ENCODE measurements around the gene SIPA1L3. TPM values are rescaled to one million over a fixed set of nuclear protein-coding genes. Genes with fewer than 3 reads are reported as not detected.

The SIPA1L3 gene
- total RNA-seq, 3 donors from 2014 or later, result 9.6 to 29.8 (median 28.5) TPM

DNA sequence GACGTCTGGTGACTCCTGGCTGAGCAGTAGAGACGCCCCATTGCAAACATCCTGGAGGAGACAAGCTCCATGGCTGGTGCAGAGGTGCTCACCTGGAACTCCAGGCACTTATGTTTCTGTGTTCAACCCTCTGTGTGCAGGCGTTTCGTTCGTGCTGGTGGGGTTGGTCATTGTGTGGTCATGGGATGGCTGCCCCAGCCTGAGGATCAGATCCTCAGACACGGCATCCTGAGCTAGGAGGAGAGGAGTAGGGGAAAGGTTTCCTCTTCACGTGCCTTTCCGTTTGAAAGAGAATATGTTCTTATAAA lies 87.8 kb downstream of the SIPA1L3 start:
- H3K36me3 ChIP-seq, result no peaks in the 10 kb centered on the region
- H3K9me3 ChIP-seq, result no peaks in the 10 kb centered on the region
- no peak for DNase-seq (ENCODE audit: low spot score in 2 of 2)
- no peak overlapping the region for H3K4me3 ChIP-seq
- H3K27me3 ChIP-seq, result no peaks in the 10 kb centered on the region
- TF ChIP-seq POLR2AphosphoS5 (IDR thresholded peaks at IDR 0.05) (no peak), POLR2A (IDR thresholded peaks at IDR 0.05) (no peak)
- TF ChIP-seq, protein P1, sequence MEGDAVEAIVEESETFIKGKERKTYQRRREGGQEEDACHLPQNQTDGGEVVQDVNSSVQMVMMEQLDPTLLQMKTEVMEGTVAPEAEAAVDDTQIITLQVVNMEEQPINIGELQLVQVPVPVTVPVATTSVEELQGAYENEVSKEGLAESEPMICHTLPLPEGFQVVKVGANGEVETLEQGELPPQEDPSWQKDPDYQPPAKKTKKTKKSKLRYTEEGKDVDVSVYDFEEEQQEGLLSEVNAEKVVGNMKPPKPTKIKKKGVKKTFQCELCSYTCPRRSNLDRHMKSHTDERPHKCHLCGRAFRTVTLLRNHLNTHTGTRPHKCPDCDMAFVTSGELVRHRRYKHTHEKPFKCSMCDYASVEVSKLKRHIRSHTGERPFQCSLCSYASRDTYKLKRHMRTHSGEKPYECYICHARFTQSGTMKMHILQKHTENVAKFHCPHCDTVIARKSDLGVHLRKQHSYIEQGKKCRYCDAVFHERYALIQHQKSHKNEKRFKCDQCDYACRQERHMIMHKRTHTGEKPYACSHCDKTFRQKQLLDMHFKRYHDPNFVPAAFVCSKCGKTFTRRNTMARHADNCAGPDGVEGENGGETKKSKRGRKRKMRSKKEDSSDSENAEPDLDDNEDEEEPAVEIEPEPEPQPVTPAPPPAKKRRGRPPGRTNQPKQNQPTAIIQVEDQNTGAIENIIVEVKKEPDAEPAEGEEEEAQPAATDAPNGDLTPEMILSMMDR (IDR thresholded peaks at IDR 0.05), result no peak
- peaks cover 6 to 11% of the 10 kb centered on the region in 2 donors for H3K4me1 ChIP-seq
- no peak overlapping the region for H3K27ac ChIP-seq
- intact Hi-C loops (cut with DNase I; ENCODE audit: low total_unique reads), result no loop called here

DNA sequence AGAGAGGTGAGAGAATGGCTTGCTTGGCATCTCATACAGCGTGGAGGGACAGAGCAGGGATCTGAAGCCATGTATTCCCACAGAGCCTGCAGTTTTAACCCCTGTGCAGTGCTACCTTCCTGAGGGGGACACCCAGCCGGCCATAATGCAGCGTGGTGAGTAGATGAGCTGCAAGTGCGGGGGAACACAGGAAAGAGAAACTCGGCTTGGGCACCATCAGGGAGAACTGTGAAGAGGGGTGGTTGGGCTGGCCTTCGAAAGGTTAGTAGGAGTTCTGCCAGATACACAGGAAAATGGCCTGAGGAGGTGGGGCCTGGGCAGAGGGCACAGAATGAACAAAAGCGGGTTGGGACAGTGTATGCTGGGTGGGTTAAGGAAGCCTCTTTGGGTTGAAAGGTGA lies 88.3 kb downstream of the SIPA1L3 start:
- H3K27ac ChIP-seq, result no peak overlapping the region
- no peaks in the 10 kb centered on the region for H3K27me3 ChIP-seq
- peaks cover 4 to 11% of the 10 kb centered on the region in 2 donors for H3K4me1 ChIP-seq
- DNase-seq (ENCODE audit: low spot score in 2 of 2), result no peak
- H3K4me3 ChIP-seq, result no peak overlapping the region
- intact Hi-C loops (cut with DNase I; ENCODE audit: low total_unique reads), result no loop called here
- no peaks in the 10 kb centered on the region for H3K9me3 ChIP-seq
- H3K36me3 ChIP-seq, result no peaks in the 10 kb centered on the region
- TF ChIP-seq, protein P1 (IDR thresholded peaks at IDR 0.05), result no peak
- TF ChIP-seq POLR2A (IDR thresholded peaks at IDR 0.05) (no peak), POLR2AphosphoS5 (IDR thresholded peaks at IDR 0.05) (no peak)

DNA sequence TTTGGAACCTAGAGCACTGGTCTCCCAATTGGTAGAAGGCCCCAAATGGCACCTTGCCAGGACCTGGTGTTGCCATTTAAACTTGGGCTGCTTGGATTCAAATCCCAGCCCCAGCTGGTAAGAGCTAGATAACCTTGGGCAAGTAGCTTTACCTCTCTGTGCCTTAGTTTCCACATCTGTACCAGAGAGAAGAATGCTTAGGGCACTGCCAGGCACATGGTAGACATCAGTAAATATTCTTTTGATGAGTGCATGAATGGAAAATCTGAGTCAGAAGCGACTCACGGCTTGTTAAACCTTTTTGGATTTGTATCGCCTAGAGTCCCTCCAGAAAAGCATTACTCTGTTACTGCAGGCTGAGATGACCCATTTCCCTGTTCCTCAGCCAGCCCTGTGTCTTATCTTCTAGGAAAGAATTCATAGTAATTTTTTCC lies 90.9 kb downstream of the SIPA1L3 start:
- Histone ChIP-seq H3K4me3 (no peak overlapping the region), H3K9me3 (no peaks in the 10 kb centered on the region), H3K36me3 (no peaks in the 10 kb centered on the region), H3K27me3 (no peaks in the 10 kb centered on the region), H3K4me1 (no peaks in the 10 kb centered on the region), H3K27ac (no peak overlapping the region)
- intact Hi-C loops (cut with DNase I; ENCODE audit: low total_unique reads), result no loop called here
- no peak for DNase-seq (ENCODE audit: low spot score in 2 of 2)
- TF ChIP-seq, protein P1 (IDR thresholded peaks at IDR 0.05), result no peak
- TF ChIP-seq POLR2AphosphoS5 (IDR thresholded peaks at IDR 0.05) (no peak), POLR2A (IDR thresholded peaks at IDR 0.05) (no peak)

DNA sequence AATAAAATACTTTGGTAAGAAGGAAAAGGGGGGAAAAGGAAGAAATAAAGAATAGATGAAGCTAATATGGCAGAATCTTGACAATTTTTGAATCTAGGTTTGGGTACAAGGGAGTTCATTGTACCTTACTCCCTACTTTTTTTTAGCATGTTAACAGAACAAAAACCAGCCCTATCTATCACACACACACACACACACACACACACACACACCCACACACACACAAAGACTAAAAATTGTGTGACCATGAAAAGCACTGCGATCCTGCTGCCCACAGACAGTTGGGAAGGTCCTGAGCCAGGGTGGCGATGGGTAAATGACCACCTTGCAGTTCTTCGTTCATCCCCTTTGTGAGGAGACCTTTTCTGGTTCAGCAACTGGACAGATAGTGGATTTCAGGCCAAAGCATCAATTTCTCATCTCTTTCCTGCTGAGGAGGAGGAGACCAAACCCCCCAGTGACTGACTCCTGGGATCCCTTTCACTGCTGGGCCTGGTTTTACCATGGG lies 91.8 kb downstream of the SIPA1L3 start:
- TF ChIP-seq, protein P1 (IDR thresholded peaks at IDR 0.05), result no peak
- TF ChIP-seq POLR2A (IDR thresholded peaks at IDR 0.05), result no peak
- no peak for TF ChIP-seq POLR2AphosphoS5 (IDR thresholded peaks at IDR 0.05)
- peak overlapping the region in 1 of 3 donors; percentile 27 for H3K4me3 ChIP-seq
- no peaks in the 10 kb centered on the region for H3K9me3 ChIP-seq
- H3K27ac ChIP-seq, result peak overlapping the region; percentile 40 to 59
- no peaks in the 10 kb centered on the region for H3K4me1 ChIP-seq
- H3K36me3 ChIP-seq, result no peaks in the 10 kb centered on the region
- no peak for DNase-seq (ENCODE audit: low spot score in 2 of 2)
- no peaks in the 10 kb centered on the region for H3K27me3 ChIP-seq
- intact Hi-C loops (cut with DNase I; ENCODE audit: low total_unique reads), result no loop called here

DNA sequence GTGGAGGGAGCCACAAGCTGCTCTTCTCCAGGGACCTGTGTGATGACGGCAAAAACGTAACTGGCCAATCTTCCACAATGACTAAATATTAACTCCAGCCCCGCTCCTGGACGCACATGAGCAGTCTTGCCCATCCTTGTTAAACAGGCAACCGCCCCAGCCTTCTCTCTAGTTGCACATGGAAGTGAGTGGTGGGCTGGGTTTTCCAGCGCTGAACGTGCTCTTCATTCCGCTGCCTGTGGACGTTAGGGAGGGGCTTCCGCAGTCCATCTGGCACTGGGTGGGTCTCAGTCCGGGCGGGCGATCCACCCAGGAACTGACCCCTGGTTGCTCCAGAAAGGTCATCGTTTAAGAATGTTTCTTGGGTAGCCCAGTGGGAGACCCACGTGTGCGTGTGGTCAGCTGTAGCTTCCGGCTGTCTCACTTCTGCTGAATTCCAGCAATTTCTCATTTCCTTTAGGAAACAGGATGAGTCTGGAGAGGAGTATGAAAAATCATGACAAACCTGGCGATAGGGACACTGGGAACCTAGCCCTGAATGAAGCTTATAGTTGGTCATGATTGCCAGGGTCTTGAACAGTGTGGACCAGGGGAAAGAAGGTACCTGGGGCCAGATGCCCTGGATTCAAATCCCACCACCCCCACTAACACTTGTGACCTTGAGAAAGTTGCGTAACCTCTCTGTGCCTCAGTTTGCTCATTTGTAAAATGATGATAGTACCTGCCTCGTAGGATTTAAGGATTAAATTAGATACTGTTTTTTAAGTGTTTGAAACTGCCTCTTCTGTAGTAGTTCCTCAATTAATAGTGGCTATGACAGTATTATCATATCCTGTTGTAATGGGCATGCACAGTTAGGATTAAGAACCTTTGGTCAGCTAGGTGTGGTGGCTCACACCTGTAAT lies 92.6 kb downstream of the SIPA1L3 start:
- H3K4me1 ChIP-seq, result no peaks in the 10 kb centered on the region
- peak overlapping the region; percentile 40 to 59 for H3K27ac ChIP-seq
- no peaks in the 10 kb centered on the region for H3K36me3 ChIP-seq
- H3K4me3 ChIP-seq, result peak overlapping the region in 1 of 3 donors; percentile 27
- H3K27me3 ChIP-seq, result no peaks in the 10 kb centered on the region
- no peaks in the 10 kb centered on the region for H3K9me3 ChIP-seq
- DNase-seq (ENCODE audit: low spot score in 2 of 2), result no peak
- TF ChIP-seq, protein P1 (IDR thresholded peaks at IDR 0.05), result no peak
- TF ChIP-seq POLR2AphosphoS5 (IDR thresholded peaks at IDR 0.05), result peak in 1 of 3 donors; percentile 39
- no peak for TF ChIP-seq POLR2A (IDR thresholded peaks at IDR 0.05)
- intact Hi-C loops (cut with DNase I; ENCODE audit: low total_unique reads), result no loop called here

All from breast epithelium (tissue), 4 donors.